GM12864 (cell line): Measurements from ENCODE around the gene HNRNPH1.

Source experiments
- DNase-seq: peaks from one replicate; pipeline ENCODE4 v3.0.0-alpha.2; 2011; ENCODE audit warnings: low read depth
- H3K4me3 ChIP-seq: 2 replicates; pipeline ENCODE4 v1.5.1; 2011; ENCODE audit warnings: mild to moderate bottlenecking, low read depth, low read length, control low read depth
- TF ChIP-seq, protein P1 (sequence below): IDR thresholded peaks from 2 replicates; pipeline ENCODE4 v1.5.1; 2011; ENCODE audit warnings: low read depth, mild to moderate bottlenecking, moderate library complexity, low read length, control low read depth, inconsistent platforms; ENCODE audit errors: missing control alignments

HNRNPH1 gene

DNA sequence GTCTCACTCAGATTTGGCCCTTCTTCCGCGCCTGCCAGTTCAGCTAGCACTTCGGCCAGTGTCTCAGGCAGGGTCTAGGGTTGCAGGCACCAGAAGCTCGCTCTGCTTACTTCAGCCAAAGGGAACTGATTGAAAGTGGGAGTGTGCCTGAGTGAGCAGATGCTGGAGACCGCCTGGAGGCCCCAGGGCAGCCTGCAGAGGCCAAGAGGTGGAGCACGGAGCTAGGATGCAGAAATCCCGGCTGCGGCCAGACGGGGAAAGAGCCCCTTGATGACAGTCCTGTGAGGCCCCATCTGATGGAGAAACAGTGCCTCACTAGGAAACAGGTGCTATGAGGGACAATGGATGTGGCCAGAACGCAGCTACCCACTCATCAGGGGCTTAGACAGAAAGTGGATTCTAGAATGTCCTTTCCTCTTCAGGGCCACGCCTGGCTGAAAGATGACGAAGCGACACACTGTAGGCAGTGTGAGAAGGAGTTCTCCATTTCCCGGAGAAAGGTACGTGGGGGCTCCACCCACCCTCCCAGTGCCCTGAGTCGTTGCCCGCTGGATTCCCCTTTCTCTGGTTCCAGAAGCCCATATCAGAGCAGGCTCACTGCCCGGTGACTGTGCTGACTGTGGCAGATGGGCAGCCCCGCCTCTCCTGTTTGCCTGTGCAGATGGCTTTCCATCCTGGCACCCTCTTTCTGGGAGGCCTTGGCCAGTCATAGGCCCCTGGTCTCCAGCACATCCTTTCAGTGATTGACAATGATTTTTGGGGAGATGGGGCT is 16.1 kb downstream of the HNRNPH1 start:
- H3K4me3 ChIP-seq, result no peak overlapping the region
- TF ChIP-seq, protein P1, sequence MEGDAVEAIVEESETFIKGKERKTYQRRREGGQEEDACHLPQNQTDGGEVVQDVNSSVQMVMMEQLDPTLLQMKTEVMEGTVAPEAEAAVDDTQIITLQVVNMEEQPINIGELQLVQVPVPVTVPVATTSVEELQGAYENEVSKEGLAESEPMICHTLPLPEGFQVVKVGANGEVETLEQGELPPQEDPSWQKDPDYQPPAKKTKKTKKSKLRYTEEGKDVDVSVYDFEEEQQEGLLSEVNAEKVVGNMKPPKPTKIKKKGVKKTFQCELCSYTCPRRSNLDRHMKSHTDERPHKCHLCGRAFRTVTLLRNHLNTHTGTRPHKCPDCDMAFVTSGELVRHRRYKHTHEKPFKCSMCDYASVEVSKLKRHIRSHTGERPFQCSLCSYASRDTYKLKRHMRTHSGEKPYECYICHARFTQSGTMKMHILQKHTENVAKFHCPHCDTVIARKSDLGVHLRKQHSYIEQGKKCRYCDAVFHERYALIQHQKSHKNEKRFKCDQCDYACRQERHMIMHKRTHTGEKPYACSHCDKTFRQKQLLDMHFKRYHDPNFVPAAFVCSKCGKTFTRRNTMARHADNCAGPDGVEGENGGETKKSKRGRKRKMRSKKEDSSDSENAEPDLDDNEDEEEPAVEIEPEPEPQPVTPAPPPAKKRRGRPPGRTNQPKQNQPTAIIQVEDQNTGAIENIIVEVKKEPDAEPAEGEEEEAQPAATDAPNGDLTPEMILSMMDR, result no peak
- DNase-seq, result no peak

DNA sequence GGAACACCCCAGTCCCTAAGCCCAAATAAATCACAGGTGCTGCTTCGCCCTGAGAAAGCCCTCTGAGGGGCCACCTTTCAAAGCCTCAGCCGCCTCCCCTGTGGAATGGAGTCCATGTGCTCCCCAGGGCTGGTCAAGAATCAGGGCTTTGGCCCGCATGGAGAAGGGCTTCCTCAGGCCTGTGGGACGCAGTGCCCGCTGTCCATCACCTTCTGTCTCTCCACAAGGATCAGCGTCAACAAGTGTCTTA is 16.6 kb downstream of the HNRNPH1 start:
- H3K4me3 ChIP-seq, result no peak overlapping the region
- DNase-seq, result no peak
- TF ChIP-seq, protein P1, result no peak

DNA sequence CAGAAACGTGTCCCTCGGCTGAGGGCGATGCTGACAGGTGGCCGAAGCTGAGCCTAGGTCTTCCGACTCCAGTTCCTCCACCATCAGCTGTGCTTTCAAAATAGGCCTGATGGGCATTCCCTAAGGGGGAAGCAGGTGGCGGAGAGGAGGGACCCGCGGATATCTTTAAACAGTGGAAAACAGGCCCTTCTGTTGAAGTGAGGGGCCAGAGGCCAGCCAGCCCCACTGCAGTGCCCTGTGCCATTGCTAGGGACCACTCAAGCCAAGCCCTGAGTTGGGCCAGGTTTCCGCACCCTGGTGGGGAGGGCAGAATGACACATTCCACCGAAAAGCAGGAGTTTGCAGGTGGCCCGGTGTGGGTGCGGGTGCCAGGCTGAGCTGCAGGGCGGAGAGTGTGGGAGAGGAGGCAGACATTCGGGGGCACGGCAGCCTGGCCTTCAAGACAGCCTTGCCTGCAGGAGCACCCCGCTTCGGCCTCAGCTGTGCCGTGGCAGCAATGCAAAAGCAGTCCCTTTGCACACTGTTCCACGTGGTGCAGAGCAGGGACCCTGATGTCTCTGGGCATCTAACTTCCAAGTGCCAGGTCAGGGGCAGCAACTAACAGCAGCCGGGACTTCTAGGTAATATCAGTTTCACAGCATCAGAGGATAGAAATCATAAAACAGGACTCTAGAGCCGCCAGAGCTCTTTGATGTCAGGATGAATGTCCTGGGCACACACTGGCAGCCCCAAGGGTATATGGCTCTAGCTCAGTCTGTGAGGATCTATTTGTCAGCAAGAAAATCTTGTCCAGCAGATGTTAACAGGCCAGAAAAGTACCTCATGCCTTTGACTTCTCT is 17.2 kb downstream of the HNRNPH1 start:
- TF ChIP-seq, protein P1, result no peak
- H3K4me3 ChIP-seq, result no peak overlapping the region
- DNase-seq, result no peak

DNA sequence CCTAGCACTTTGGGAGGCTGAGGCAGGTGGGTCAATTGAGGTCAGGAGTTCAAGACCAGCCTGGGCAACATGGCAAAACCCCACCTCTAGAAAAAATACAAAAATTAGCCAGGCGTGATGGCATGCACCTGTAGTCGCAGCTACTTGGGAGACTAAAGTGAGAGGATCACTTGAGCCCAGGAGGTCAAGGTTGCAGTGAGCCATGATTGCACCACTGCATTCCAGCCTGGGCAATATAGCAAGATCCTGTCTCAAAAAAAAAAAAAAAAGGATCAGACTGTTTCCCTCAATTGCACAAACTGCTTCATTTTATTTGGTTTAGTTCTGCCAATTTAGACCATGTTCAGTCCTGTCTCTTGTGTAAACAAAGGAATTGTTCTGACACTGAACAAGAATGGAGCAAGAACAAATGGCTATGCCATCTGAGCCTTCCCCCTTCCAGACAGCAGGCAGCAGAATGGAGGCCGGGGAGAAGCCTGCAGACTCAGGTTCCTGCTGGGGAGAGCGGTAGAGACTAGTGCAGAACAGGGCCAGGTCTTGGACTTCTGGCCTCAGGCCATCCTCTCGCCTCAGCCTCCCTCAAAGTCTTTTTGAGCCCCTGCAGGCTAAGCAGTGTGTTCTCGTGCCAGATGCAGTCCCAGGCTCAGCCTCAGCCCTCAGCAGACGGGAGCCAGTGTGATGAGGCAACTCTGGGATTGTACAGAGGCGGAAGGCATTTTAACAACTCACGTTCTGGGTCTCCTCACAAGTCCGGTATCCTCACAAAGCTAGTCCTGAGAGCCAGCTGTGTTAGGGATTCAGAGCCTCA is 18.2 kb downstream of the HNRNPH1 start:
- no peak for DNase-seq
- TF ChIP-seq, protein P1, result no peak

DNA sequence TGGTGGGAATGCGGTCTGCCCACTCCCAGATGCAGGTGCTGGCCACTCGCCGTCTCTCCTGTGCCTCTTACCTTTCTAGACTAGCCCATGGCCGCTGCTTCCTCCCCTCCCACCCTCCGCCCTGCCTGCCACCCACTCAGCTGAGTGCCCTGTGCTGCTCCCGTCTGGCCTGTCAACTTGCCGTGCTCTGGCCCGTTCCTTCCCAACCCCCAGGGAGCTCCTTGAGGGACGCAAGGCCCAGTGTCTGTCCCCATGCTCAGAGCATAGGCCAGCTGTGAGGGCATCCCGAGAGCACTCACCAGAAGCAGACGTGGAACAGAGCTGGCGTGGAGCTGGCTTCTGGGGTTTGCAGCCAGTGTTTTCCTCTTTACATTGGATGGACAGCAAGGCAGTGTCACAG is 20.2 kb downstream of the HNRNPH1 start:
- DNase-seq, result no peak
- TF ChIP-seq, protein P1, result no peak
- no peak overlapping the region for H3K4me3 ChIP-seq

More for the DNA sequence above, 18.2 kb downstream of the HNRNPH1 start:
- H3K4me3 ChIP-seq, result no peak overlapping the region

DNA sequence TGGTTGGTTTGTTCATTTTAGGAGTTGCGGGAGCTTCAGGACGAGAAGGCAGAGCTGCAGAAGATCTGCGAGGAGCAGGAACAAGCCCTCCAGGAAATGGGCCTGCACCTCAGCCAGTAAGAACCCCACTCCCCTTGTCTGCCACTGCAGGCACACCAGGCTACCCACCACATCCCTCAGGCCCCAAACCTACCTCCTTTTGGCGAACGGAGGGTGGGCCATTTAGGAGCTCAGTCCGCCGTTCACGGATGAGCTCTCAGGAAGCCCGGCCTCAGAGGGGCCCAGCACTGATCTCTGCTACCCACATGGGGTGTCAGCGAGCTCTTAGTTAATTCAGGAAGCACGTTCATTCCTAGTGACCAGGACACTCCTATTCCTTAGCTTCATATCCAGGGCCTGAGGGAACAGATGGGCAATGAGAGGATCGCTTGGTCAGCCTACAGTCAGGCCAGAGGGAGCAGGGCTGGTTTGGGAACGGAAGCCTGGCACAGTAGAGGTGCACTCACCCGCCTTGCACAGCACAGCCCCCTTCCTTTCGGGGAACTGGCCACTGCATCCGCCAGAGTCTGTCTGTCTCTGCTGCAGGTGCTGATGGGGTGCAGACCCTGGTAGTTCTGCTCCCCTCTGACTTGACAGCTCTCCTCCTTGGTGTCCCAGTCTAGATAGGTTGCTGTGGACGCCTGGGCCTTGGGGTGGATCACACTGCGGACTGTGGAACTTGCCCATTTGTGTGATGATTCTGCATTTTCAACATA is 21.4 kb downstream of the HNRNPH1 start:
- H3K4me3 ChIP-seq, result no peak overlapping the region
- no peak for DNase-seq
- TF ChIP-seq, protein P1, result no peak
